HG02973 (cell line): Measurements from ENCODE around the gene SLC44A1.

Experiments used
- ATAC-seq: cut with Tn5 transposase; IDR thresholded peaks from one replicate; pipeline ENCODE4 v1.9.1; 2021; ENCODE audit warnings: moderate library complexity; ENCODE audit not compliant: unreplicated experiment

Gene SLC44A1

DNA sequence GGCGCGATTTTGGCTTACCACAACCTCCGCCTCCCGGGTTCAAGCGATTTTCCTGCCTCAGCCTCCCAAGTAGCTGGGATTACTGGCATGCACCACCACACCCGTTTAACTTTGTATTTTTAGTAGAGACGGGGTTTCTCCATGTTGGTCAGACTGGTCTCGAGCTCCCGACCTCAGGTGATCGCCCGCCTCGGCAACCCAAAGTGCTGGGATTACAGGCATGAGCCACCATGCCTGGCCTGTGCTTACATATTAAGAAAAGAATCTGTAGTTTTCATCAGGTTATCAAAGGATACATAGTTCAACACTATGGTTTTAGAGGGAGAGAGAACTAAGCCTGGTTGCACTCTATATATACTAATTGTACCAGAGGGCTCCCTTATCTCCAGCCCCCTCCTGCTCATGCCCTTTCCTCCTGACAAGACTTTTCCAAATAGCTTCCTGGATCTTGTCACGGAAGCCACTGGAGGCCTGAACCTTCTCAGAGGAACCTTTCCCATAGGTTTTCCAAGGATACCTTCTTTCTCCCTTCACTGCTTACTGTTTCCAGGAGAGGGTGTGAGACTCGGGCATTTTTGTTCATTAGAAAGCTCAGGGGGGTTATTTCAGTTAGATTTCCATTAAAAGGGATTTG, 53.1 kb downstream of the SLC44A1 start:
- no peak for ATAC-seq

DNA sequence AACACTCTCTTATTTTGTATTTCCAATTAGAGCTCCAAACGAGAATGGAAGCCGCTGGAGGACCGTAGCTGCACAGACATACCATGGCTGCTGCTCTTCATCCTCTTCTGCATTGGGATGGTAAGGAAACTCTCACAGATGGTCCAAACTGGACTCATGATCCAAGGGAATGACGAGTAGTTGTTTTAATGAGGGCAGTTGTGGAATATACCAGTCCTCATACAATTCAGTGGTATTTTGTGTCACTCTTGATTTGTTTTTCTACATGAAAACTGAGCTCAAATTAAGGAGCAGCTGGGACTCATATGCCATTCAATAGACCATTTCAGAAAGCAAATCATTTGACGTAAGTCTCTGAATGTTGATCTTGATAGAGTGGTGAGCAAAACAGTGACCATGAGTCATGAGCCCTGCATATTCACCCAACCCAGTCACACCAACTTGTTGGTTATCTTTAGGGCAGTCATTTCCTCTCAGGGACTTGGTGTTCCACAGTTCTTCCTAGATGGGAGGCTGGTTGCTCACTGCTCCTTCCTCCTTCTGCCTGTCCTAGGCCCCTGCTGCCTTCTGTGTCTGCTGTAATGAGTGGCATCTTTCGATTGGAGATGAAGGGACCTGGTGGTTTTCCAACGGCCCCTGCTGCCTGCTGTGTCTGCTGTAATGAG, 54.9 kb downstream of the SLC44A1 start:
- no peak for ATAC-seq

DNA sequence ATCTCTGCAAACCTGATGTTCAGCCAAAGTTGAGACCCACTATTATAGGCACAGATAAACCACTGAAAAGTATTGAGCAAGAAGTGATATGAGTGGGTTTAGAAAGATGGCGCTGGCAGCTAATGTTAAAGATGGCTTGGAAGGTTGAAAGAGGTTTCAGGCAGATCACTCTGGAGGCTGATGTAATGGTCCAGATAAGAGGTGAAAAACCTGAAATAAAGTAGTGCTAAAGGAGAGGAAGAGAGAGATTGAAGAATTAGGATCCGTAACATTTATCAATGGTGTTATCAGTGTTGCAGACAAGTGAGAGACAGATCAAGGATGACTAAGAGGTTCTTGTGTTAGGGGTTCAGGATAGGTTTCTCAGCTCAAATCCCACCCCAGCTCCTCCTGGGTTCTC, 58.3 kb downstream of the SLC44A1 start:
- no peak for ATAC-seq

DNA sequence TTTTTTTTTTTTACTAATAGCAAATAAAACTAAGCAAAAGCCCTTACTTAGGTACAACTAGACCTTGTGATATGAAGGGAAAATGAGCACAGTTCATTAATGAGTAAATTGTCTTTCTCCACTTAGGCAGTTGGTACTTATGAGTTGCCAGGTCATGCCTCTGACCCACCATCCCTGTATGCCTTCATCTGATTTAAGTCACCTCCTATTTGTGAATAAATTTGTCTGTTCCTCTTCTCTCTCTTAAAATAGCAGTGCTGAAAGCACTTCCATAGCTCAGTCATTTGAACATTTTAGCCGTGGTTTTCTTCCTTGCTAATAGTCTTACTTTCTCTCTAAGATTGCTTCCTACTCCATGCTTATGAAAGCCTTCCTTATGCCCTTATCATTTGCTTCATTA, 61.4 kb downstream of the SLC44A1 start:
- ATAC-seq = no peak

DNA sequence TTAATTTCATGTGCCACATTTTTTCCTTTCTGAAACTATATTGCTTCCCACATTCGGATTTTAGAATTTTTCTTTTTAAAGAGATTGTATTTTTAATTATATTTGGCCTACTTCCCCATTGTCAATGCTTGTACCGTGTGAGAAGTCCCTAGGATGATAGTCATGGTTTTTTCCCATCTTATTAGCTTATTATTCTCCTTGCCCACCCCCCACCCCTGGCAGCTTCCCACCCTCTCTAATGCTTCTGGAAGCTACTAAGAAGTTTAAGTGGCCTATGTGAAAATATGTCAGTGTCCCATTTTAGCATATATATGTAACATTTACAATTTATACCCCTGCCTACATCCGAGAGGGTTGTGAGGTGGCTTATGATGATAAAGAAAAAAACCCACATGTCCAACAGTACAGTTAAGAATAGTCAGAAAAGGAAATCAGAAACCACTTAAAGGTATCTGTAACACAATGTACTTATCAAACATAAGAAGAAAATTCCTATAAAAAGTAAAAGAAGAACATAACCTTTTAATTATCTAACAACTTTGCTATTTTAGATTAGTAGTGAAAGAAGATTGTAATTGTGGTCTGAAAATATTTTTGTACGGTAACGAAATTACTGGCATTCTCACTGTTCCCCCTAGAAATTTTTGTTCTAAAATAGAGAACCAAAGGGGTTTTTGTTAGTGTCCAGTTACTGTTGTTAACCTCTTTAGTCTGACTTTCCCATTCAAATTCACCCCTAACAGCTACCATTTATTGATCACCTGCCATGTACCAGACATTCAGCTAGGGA, 62.1 kb downstream of the SLC44A1 start:
- ATAC-seq = no peak

DNA sequence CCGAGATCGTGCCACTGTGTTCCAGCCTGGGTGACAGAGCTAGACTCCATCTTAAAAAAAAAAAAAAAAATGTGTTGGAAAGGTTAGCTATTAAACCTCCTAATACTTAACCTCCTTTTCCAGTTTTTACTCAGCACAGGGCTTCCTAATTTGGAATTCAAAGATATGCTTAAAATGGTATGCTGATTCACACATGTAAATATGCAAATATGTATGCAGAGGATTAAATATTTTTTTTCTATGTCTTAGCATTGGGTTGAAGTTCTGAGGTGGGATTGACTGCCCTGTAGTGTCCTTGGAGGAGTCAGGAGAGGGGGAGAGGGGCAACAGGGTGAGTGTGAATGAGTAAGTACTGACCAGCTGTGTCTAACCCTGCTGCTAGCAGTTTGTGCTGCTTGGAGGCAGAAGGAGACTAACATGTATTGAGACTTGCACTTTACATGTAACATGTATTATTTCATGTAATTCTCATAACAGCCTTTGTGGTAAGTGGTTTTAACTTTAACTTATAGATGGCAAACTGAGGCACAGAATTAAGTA, 63.2 kb downstream of the SLC44A1 start:
- ATAC-seq = no peak

DNA sequence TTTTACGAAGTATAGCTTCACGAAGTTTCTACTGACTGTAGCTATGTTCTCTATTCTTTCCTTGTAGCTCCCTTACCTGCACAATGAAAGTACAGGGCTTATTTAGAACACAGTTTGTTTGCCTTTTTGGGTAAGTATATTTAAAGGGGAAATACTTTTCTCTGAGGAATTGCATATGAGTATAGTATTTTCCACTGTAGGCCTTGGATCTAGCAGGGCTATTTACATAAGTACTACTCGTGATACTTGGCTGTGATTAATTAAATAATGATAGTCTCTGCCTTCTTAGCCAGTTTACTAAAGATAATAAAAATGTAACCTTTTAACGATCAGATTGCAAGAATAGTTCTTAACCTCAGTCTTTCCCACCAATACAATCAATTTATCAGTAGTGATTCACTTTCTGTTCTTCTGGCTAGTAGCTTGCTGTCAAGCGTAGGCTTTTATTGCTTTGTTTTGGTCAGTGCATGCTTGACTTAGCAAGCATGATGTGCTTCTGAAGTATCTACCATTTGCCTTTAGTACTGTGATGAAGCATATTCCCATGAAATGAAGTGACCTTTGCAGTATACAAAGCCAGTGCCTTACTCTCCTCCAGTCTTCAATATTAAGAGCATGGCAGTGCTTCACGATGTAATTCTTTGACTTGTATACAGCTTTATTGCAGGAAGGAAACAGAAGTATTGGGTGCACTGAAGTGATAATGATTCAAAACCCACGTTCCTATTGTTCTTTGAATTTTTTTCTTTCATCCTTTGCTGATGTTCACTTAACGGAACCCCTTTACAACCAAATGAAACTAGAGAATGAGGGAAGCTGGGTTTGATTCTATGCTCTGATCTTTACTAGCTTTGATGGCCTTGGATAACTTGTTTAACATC, 64.2 kb downstream of the SLC44A1 start:
- ATAC-seq = no peak

DNA sequence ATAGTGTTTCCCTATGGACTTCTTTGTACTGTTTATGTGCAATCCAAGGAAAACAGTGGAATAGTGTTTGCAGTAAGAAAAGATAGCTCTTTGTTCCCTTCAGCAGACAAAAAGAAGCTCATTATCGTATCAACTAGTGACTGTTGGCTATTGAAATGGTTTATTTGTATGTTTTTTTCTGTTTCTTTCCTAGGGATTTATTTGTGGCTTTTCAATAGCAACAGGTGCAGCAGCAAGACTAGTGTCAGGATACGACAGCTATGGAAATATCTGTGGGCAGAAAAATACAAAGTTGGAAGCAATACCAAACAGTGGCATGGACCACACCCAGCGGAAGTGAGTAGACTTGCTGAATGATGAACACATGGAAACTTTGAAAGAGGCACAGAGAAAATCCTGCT, 65.1 kb downstream of the SLC44A1 start:
- no peak for ATAC-seq

DNA sequence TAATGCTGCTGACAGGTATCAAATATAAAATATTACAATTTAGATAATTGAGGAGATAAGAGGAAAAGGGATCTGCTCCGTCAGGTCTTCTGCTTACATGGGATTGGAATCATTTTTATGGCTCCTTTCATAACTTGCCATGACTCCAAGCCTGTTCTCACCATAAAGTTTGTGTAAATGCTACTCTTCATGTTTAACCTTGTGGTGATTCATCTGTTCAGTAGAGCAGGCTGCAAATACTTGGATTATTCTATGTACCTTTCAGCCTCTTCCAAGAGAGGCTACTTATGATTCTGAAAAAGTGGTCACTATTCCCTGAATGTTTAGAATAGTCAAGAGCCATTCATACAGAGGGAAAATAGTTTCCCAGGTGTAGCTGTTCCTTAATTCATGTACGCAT, 66.9 kb downstream of the SLC44A1 start:
- no peak for ATAC-seq

DNA sequence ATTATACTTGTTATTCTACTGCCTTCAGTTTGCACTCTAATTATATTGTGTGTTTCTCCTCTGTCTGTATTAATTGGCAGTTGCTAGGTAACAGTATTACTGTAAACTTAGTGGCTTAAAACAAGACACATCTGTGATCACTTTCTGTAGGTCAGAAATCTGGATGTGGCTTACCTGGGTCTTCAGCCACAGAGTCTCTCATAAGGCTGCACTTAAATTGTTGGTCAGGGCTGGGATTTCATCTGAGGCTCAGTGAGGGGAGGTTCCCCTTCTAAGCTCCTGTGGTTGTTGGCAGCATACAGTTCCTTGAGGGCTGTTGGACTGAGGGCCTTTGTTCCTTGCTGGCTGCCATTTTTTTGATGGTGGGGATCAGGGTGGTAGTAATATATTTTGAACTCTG, 68.8 kb downstream of the SLC44A1 start:
- peak; percentile 76 for ATAC-seq

DNA sequence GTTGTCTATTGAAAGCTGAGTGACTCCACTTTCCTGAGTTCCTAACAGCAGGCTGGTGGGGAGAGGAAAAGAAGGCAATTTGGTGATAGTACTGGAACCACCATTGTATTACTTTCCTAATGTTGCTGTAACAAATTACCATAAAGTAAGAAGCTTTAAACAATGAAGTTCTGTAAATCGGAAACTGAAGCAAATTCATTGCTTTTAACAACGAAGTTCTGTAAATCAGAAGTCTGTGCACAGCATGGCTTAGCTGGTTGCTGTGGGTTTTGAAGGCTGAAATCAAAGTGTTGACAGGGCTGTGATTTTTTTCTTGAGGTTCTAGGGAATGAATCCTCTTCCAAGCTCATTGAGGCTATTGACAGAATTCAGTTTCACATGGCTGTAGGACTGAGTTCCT, 72.3 kb downstream of the SLC44A1 start:
- ATAC-seq = no peak

DNA sequence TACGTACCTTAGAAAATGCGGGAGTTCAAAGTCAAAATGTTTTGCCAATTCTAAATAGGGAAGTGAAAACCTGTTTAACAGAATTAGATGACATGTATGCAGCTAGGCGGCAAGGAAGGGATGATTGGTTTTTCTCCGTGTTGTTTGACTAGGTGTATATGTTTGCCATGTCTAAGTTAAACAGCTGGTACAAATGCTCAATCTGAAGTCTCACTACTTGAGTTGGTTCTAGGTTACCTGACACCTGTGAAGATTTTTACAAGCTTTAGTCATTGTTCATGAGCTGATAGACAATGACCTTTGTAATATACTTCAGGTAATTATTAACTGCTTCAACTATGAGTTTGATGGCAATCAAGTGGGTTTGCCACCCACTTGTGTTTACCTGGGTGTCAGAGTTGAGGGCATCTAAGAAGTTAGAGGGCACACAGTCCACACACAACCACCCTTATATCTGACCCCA, 74.3 kb downstream of the SLC44A1 start:
- peak; percentile 70 for ATAC-seq

DNA sequence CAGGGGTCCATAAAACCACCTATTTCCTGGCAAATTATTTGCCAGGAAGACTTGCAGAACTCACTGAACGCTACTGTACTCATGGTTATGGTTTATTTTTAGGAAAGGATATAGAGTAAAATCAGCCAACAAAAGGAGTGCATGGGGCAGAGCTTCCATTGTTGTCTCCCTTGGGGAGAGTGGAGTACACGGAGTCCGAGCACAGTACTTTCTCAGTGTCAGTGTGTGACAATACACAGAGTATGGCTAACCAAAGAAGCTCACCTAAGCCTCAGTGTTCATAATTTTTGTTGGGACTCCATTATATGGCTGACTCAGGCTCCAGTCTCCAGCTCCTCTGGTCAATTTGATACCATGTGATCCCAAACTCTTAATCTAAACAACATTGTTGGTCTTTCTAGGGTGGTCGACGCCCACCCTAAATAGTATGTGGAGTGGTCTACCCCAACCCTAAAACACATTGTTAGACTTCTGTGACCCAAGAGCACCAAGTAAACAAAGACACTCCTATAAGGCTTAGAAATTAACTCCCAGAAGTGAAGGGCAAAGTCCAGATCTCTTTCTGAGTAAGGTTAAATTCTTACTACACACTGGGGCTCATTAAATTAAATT, 74.9 kb downstream of the SLC44A1 start:
- no peak for ATAC-seq

DNA sequence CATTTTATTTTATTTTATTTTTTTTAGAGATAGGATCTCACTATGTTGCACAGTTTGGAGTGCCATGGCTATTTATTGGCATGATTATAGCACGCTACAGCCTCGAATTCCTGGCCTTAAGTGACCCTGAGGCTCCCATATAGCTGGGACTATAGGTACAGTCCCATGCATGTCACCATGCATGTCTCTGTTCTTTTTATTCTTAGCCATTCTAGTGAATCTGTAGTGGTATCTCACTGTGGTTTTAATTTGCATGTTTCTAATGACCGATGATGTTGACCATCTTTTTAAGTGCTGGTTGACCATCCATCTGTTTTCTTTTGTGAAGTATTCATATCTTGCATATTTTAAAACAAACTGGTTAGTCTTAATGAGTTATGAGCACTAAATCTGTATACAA, 76.1 kb downstream of the SLC44A1 start:
- ATAC-seq = no peak

DNA sequence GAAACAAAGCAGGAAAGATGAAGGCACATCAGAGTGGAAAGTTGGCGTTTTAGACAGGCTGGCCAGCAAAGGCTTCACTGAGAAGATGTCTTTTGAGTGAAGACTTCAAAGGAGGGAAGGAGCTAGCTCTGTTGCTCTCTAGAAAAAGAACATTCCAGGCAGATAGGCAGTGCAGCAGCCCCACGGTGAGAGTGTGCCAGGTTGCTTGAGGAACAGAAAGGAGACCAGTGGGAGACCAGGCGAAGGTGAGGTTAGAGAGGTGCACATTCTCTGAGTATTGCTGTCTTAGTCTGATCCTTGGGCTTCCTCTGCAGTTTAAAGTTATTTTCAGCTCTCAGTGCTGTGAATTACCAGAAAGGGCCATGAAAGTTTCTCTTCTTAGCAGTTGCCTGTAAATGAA, 83.8 kb downstream of the SLC44A1 start:
- no peak for ATAC-seq

DNA sequence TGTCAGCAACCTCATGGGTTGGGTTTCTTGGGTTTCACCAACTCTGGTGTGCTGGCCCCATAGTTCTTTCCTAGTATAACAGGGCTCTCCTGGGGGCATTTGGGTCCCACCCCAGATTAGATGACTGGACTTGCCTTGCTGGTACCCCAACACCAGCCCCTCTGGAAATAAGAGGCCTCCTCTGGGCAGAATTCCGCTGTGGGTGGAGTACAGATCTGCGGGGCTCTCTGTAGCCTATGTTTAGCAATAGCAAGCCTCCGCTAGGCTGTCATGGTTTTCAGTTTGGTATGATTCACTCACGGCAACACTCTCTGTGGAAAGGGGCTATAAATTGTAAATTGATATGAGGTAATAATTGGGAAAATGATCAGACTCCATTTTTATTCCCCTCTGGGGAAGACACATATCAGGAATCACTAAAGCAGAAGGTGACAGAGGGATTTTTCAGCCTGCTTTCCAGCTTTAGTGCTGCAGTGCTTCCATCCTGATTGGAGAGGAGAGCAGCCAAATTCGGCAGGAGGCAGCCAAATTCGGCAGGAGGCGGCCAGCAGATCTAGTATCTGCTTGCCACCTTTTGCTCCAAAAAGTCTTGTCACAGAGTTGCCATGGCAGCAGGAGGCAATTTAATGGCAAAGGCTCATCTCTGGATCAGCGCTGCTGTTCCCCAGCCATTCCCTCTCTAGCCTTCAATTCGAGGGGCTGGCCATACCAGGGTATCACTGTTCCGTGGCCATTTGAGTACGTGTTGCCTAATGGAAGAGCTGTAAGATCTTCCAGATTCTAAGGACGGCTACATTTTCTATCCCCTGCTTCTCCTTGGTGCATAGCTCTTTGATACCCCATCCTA, 84.6 kb downstream of the SLC44A1 start:
- no peak for ATAC-seq

DNA sequence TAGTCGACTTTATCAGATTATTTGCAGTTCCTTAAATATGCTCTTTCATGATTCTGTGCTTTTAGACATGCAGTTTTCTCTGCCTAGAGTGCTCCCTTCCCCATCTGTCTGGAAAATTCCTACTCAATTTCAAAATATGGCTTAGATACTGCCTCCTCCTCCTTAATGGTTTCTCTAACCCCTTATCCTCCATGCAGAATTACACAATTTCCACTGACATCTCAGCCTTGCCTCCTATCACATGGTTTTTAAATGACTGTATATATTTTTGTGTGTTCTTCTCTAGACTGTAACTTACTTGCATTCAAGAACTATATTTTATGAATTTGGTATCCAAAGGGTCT, 85.2 kb downstream of the SLC44A1 start:
- no peak for ATAC-seq

DNA sequence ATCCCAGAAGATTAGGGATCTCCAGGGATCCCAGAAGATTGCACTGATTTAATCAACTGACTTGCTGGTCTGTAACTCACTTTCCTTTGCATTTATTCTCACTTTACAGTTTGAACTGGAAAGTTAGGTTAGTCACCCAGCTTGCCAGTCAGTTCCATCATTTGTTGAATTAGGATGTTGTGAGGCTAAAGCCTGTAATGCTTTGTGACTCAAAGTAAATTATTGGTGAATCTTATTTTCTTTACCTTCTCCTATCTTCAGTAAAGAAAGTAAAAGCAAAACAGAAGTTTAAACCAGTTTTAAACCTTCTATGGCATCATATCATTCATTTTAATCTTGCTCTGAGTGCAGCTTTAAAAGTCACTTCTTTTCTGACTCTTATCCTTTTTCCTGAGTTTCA, 85.8 kb downstream of the SLC44A1 start:
- ATAC-seq = no peak

DNA sequence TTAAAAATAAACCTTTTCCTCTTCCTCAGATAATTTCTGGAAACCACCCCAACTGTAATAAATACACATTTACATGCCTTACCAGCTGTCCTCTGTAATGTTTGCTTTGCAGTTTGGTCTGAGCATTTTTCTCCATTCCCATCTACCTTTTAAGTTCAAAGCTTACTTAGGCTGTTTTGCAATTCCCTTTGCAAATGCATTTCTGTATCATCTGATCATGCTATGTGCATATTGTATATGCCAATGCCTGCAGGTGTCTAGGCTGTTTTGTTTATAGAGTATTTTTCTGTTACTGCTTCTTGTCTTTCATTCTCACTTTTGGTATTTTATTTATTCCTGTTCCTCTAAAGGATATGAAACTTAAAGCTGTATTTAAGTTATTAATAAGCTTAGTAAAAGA, 86.3 kb downstream of the SLC44A1 start:
- ATAC-seq = peak; percentile 36

DNA sequence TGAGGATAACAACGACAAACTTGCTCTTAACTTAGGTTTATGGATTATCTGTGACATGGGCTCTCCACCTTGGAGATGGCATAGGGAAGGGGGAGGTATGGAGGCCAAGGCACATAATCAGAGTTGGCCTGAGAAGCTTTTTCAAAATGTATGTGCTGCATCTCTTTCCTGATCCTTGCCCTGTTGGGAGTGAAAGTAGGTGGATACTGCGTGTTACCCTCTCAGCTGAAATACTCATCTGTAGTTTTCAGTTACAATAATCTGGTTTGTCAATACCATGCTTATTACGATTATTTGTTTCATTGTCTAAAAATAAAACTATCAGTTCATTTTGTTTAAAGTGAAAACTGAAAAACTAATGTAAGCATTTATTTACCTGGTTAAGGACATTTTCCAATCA, 86.7 kb downstream of the SLC44A1 start:
- peak; percentile 22 for ATAC-seq
